GM12891 (cell line): ENCODE results near the gene MUC13.

ENCODE experiments used
- DNase-seq: peaks from one replicate; pipeline ENCODE4 v3.0.0; 2011; ENCODE audit warnings: low spot score; ENCODE audit not compliant: insufficient read length
- FAIRE-seq: peaks from 2 replicates; lab custom pipeline; 2011; peaks lifted over from hg19 to GRCh38; lab: Jason Lieb, UNC
- PAX5 ChIP-seq: IDR thresholded peaks from 2 replicates; pipeline ENCODE4 v1.6.1; 2011; ENCODE audit warnings: low read length, moderate library complexity, mild to moderate bottlenecking; ENCODE audit not compliant: insufficient read depth, severe bottlenecking
- POLR2A ChIP-seq: IDR thresholded peaks from 2 replicates; pipeline ENCODE4 v1.6.1; 2011; ENCODE audit warnings: low read depth, low read length, control low read depth
- POLR2AphosphoS5 ChIP-seq: IDR thresholded peaks from 2 replicates; pipeline ENCODE4 v1.6.1; 2011; ENCODE audit warnings: low read depth, low read length, control low read depth
- POU2F2 ChIP-seq: IDR thresholded peaks from 2 replicates; pipeline ENCODE4 v1.6.1; 2011; ENCODE audit warnings: low read depth, mild to moderate bottlenecking, control low read depth, low read length, moderate library complexity
- SPI1 ChIP-seq: IDR thresholded peaks from 2 replicates; pipeline ENCODE4 v1.6.1; 2011; ENCODE audit warnings: low read depth, low read length, control low read depth
- TAF1 ChIP-seq: IDR thresholded peaks from 2 replicates; pipeline ENCODE4 v1.6.1; 2011; ENCODE audit warnings: low read depth, low read length, control low read depth

MUC13 gene

GRCh38 chr3:124928333-124929202, 6.0 kb downstream of the MUC13 start:
- FAIRE-seq (peak; percentile 58), DNase-seq (no peak)
- no peak for TF ChIP-seq POU2F2
- no peak for TF ChIP-seq POLR2AphosphoS5
- no peak for TF ChIP-seq PAX5

- DNase-seq (no peak), FAIRE-seq (peak; percentile 93)
- no peak for TF ChIP-seq POU2F2
- TF ChIP-seq SPI1 = no peak
- TF ChIP-seq POLR2AphosphoS5 = no peak
- no peak for TF ChIP-seq TAF1
- no peak for TF ChIP-seq PAX5
- no peak for TF ChIP-seq POLR2A
Observed at GRCh38 chr3:124927574-124928045, 6.9 kb downstream of the MUC13 start.

- no peak for DNase-seq
- FAIRE-seq = peak; percentile 73
- TF ChIP-seq SPI1 (no peak), POLR2AphosphoS5 (no peak), POLR2A (no peak)
Observed at GRCh38 chr3:124926426-124927101, 8.0 kb downstream of the MUC13 start.

- FAIRE-seq = no peak
- DNase-seq = no peak
- TF ChIP-seq POLR2AphosphoS5 (no peak), POU2F2 (no peak), PAX5 (no peak), SPI1 (no peak)
Observed at GRCh38 chr3:124924741-124925140, 9.8 kb downstream of the MUC13 start.

- TF ChIP-seq POLR2A = no peak
- TF ChIP-seq PAX5 = no peak
- no peak for TF ChIP-seq POLR2AphosphoS5
- no peak for TF ChIP-seq POU2F2
- no peak for TF ChIP-seq SPI1
- TF ChIP-seq TAF1 = no peak
- no peak for FAIRE-seq
Observed at GRCh38 chr3:124923833-124924232, 10.7 kb downstream of the MUC13 start.

GRCh38 chr3:124920718-124921117, 13.8 kb downstream of the MUC13 start:
- no peak for FAIRE-seq
- no peak for DNase-seq
- TF ChIP-seq POLR2AphosphoS5 = no peak
- TF ChIP-seq SPI1 = no peak
- no peak for TF ChIP-seq PAX5
- TF ChIP-seq POU2F2 = no peak
- no peak for TF ChIP-seq TAF1
- no peak for TF ChIP-seq POLR2A

More at GRCh38 chr3:124923833-124924232, 10.7 kb downstream of the MUC13 start:
- DNase-seq = no peak

GRCh38 chr3:124919756-124920155, 14.8 kb downstream of the MUC13 start:
- TF ChIP-seq TAF1 (no peak), POU2F2 (no peak), POLR2A (no peak), SPI1 (no peak), POLR2AphosphoS5 (no peak), PAX5 (no peak)
- no peak for FAIRE-seq
- DNase-seq = no peak

GRCh38 chr3:124918524-124918923, 16.0 kb downstream of the MUC13 start:
- DNase-seq (no peak), FAIRE-seq (no peak)

GRCh38 chr3:124916837-124917409, 17.6 kb downstream of the MUC13 start:
- TF ChIP-seq SPI1 (peak; percentile 9; the same call in 1 of the 2 replicates), POLR2AphosphoS5 (no peak)
- no peak for DNase-seq
- no peak for FAIRE-seq

More at GRCh38 chr3:124918524-124918923, 16.0 kb downstream of the MUC13 start:
- TF ChIP-seq PAX5 (no peak), POLR2A (no peak), POLR2AphosphoS5 (no peak), SPI1 (no peak), POU2F2 (no peak), TAF1 (no peak)

- no peak for DNase-seq
- TF ChIP-seq POU2F2 (no peak), POLR2A (no peak), SPI1 (no peak), POLR2AphosphoS5 (no peak), TAF1 (no peak), PAX5 (no peak)
- FAIRE-seq = peak; percentile 51
Observed at GRCh38 chr3:124915254-124915653, 19.3 kb downstream of the MUC13 start.
